Activated CD4-positive, alpha-beta memory T cell treated with anti-CD3 and anti-CD28 coated beads, Interleukin-2, amount 10 ng/mL, durations not matched to agents 7 days and 5 days (primary cell): Measurements from ENCODE around the gene SERINC5. TPM values are rescaled to one million over a fixed set of nuclear protein-coding genes. Genes with fewer than 3 reads are reported as not detected.

Source experiments
- CTCF ChIA-PET: fragments of 350-600 bp; sonication (Branson Sonifier 250); formaldehyde crosslinking; loops from one replicate; lab custom pipeline; 2021; ENCODE audit warnings: antibody characterized with exemption, inconsistent platforms; lab: Charles Lee
- POLR2A ChIA-PET: fragments of 350-600 bp; sonication (Branson Sonifier 250); formaldehyde crosslinking; loops from one replicate; lab custom pipeline; 2021; ENCODE audit warnings: antibody characterized with exemption; lab: Charles Lee
- DNase-seq: peaks from one replicate; pipeline ENCODE4 v3.0.0-alpha.2; 2020
- H3K27ac Mint-ChIP-seq: one replicate; pipeline ENCODE4 v1.8.0; 2021; ENCODE audit warnings: mild to moderate bottlenecking, mixed read lengths
- H3K27me3 Mint-ChIP-seq: one replicate; pipeline ENCODE4 v1.8.0; 2021; ENCODE audit warnings: mixed read lengths
- H3K36me3 Mint-ChIP-seq: one replicate; pipeline ENCODE4 v1.8.0; 2021; ENCODE audit warnings: low read depth, mixed read lengths
- H3K4me1 Mint-ChIP-seq: one replicate; pipeline ENCODE4 v1.8.0; 2021; ENCODE audit warnings: mixed read lengths
- H3K4me3 Mint-ChIP-seq: one replicate; pipeline ENCODE4 v1.8.0; 2021; ENCODE audit warnings: mild to moderate bottlenecking, mixed read lengths
- H3K9me3 Mint-ChIP-seq: one replicate; pipeline ENCODE4 v1.8.0; 2021; ENCODE audit warnings: mixed read lengths
- total RNA-seq, 2 experiments: library from RNA; stranded (reverse); gene quantifications; one replicate each; pipeline ENCODE4 v1.2.3, GENCODE V29; 2021

SERINC5 gene
- total RNA-seq, 2 experiments from 2014 or later, result 59.1 to 60.6 TPM

DNA sequence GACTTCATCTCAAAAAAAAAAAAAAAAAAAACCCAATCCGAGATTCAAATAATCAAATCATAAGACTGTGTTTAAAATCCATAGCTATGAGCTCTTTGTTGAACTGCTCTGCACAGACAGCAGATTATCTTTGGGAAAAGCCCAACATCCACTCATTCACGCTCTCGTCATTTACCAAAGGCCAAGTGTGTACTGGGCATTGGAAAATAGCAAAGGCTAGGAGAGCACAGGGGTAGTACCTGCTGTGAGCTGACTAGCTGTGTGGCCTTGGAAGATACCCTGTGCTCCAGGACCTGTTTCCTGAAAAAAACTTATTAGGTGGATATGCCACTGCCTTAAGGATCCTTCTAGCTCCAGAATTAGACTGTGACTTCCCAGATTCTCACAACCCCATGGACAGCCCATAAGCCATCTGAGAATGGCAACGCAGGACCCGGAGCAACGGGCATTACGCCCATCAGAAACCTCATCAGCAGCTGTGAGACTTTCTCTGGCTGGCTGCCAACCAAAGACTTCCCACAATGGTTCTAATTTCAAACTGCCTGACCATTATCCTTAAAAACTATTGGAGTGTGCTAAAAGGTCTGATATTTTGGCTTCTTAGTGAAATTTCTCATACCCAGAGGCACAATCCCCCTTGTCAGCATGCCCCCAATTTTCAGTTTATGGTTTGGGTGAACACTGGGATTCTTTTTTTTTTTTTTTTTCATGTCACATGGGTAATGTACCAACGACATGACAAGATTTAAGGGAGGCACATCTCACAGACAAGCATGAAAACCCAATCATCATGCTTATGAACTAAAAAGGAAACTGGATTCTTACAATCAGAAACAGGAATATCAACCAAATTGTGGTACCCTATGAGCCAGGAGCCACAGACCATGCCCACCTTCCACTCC is 16.8 kb downstream of the SERINC5 start:
- H3K4me3 Mint-ChIP-seq, result no peak overlapping the region
- peak overlapping the region; percentile 31 for H3K27ac Mint-ChIP-seq
- no peaks in the 10 kb centered on the region for H3K27me3 Mint-ChIP-seq
- CTCF ChIA-PET, result interaction anchor here (0.7 to 2.2 kb wide), 8 partner anchors 8 to 785 kb away, joined by 3 to 6 read pairs (median 4); no protein-coding TSS in a partner anchor
- peaks cover 54% of the 10 kb centered on the region for H3K4me1 Mint-ChIP-seq
- no peak for DNase-seq
- POLR2A ChIA-PET, result interaction anchor here (0.8 to 4.6 kb wide), 8 partner anchors 9 to 53 kb away, joined by 3 to 41 read pairs (median 4); partner anchors contain the start of gene SERINC5
- peaks cover 76% of the 10 kb centered on the region for H3K36me3 Mint-ChIP-seq
- H3K9me3 Mint-ChIP-seq, result peaks cover 30% of the 10 kb centered on the region

DNA sequence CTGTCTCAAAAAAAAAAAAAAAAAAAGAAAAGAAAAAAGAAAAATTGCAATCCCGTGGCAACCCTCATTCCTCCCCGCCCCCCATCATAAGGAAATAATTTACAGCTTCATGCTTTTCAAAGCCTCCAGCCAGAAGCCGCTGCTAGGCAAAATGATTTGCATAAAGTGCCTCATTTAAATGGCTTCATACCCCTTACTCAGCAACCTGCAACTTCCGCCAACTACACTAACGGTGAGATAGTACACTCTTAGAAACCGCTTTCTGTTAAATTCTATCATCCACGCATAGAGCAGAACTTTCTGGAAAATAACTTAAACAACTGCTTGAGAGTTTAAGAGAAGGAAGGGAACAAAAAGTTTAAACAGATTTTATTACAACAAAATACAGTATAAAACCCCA is 17.8 kb downstream of the SERINC5 start:
- peaks cover 54% of the 10 kb centered on the region for H3K4me1 Mint-ChIP-seq
- H3K4me3 Mint-ChIP-seq, result no peak overlapping the region
- no peaks in the 10 kb centered on the region for H3K27me3 Mint-ChIP-seq
- peaks cover 68% of the 10 kb centered on the region for H3K36me3 Mint-ChIP-seq
- DNase-seq, result no peak
- H3K9me3 Mint-ChIP-seq, result peaks cover 26% of the 10 kb centered on the region
- ChIA-PET POLR2A (interaction anchor here (1.0 to 4.6 kb wide), 6 partner anchors 10 to 52 kb away, joined by 3 to 41 read pairs (median 6); partner anchors contain the start of gene SERINC5), CTCF (interaction anchor here (1.1 to 2.2 kb wide), 4 partner anchors 9 to 122 kb away, joined by 3 to 6 read pairs (median 3); no protein-coding TSS in a partner anchor)
- peak overlapping the region; percentile 60 for H3K27ac Mint-ChIP-seq

DNA sequence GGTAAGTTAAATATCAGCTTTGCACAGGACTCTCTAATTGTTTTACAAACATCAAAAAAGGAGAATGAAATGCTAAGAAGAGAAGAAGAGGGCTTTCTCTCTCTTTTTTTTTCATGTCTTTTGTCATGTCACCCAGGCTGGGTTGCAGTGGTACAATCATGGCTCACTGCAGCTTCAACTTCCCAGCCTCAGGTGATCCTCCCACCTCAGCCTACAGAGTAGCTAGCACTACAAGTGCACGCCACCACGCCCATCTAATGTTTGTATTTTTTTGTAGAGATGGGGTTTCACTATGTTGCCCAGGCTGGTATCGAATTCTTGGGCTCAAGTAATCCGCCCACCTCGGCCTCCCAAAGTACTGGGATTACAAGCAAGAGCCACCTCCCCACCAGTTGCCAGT is 18.6 kb downstream of the SERINC5 start:
- no peak overlapping the region for H3K4me3 Mint-ChIP-seq
- DNase-seq, result no peak
- no peaks in the 10 kb centered on the region for H3K27me3 Mint-ChIP-seq
- H3K9me3 Mint-ChIP-seq, result peaks cover 21% of the 10 kb centered on the region
- peaks cover 57% of the 10 kb centered on the region for H3K4me1 Mint-ChIP-seq
- no peak overlapping the region for H3K27ac Mint-ChIP-seq
- CTCF ChIA-PET, result interaction anchor here (1.1 to 2.2 kb wide), 2 partner anchors 44 to 145 kb away, joined by 3 to 6 read pairs; no protein-coding TSS in a partner anchor
- H3K36me3 Mint-ChIP-seq, result peaks cover 64% of the 10 kb centered on the region
- POLR2A ChIA-PET, result interaction anchor here (1.1 to 4.6 kb wide), 3 partner anchors 11 to 19 kb away, joined by 3 to 41 read pairs (median 20); partner anchors contain the start of gene SERINC5

DNA sequence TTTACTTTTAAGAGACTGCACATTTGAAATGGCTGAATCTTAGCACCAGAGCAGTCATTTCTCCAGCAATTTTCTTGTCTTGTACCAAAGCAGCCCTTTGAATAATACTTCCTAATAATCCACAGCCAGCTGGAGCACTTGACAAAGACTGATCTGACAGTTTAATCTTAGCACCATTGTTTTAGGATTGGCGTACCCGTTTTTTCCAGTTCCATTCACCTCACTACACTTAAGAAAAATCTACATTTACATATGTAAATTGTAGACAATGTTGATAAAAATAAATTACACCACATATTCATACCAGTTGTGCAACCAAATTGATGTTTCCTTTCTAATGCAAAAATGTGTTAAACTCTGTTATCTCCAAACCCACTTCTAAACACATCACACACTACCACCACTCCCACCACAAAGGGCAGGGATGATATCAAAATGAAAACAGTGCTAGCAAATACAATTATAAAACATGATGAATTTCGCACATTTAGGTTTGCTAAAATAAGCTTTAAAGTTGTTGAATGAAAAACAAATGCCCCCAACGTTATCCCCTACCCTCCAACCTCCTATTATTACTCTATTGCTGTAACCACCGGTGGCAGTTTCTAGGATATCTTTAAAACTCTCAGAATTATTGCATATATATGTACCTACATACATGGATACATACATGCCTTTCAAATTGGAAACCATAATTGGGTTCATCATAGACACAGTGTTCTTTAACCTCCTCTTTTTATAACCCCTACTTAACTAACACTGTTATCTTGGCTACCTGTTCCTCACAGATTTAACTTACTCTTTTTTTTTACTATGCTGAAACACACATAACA is 21.5 kb downstream of the SERINC5 start:
- H3K27ac Mint-ChIP-seq, result no peak overlapping the region
- no peak overlapping the region for H3K4me3 Mint-ChIP-seq
- H3K9me3 Mint-ChIP-seq, result peaks cover 8% of the 10 kb centered on the region
- ChIA-PET POLR2A (interaction anchor here (0.9 kb wide), 1 partner anchor 29 kb away, joined by 3 read pairs; no protein-coding TSS in a partner anchor), CTCF (no interaction called here)
- no peak for DNase-seq
- H3K27me3 Mint-ChIP-seq, result no peaks in the 10 kb centered on the region
- H3K4me1 Mint-ChIP-seq, result peaks cover 63% of the 10 kb centered on the region
- H3K36me3 Mint-ChIP-seq, result peaks cover 50% of the 10 kb centered on the region

GRCh38 chr5:80231693-80232092 is 24.2 kb downstream of the SERINC5 start:
- POLR2A ChIA-PET, result interaction anchor here (2.2 kb wide), 1 partner anchor 23 kb away, joined by 9 read pairs; the partner anchor contains the start of gene SERINC5
- CTCF ChIA-PET, result interaction anchor here (0.7 kb wide), 1 partner anchor 138 kb away, joined by 4 read pairs; no protein-coding TSS in a partner anchor
- Mint-ChIP-seq H3K36me3 (peaks cover 33% of the 10 kb centered on the region), H3K27me3 (no peaks in the 10 kb centered on the region), H3K4me1 (peaks cover 50% of the 10 kb centered on the region), H3K27ac (no peak overlapping the region), H3K9me3 (peaks cover 5% of the 10 kb centered on the region), H3K4me3 (no peak overlapping the region)
- no peak for DNase-seq

- no peak for DNase-seq
- no peak overlapping the region for H3K27ac Mint-ChIP-seq
- peaks cover 52% of the 10 kb centered on the region for H3K4me1 Mint-ChIP-seq
Measured at GRCh38 chr5:80231243-80231642, 24.6 kb downstream of the SERINC5 start.

DNA sequence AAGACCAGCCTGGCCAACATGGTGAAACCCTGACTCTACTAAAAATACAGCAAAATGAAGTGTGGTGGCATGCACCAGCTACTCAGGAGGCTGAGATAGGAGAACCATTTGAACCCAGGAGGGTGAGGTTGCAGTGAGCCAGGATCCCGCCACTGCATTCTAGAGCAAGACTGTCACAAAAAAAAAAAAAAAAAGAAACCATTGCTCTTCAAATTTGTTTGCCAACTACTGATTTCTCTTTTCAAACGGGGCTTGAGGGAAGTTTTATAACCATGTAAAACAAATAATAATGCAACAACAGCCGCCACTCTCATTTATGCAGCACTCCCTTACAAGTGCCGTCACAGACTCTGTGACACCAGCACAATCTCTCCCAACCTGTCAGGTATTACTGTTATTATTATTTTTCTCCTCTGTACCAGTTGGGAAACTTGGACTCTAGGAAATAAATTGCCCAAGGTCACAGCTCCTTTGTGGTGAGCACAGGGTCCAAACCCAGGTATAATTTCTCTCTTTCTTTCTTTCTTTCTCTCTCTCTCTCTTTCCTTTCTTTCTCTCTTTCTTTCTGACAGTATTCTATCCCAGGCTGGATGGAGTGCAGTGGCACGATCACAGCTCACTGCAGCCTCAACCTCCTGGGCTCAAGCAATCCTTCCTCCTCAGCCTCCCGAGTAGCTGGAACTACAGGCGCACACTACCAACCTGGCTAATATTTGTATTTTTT is 25.4 kb downstream of the SERINC5 start:
- Mint-ChIP-seq H3K27me3 (no peaks in the 10 kb centered on the region), H3K4me1 (peaks cover 51% of the 10 kb centered on the region), H3K27ac (no peak overlapping the region), H3K4me3 (no peak overlapping the region), H3K36me3 (peaks cover 35% of the 10 kb centered on the region), H3K9me3 (no peaks in the 10 kb centered on the region)
- DNase-seq, result no peak
- CTCF ChIA-PET, result no interaction called here
- POLR2A ChIA-PET, result interaction anchor here (1.0 to 2.2 kb wide), 3 partner anchors 13 to 27 kb away, joined by 3 to 9 read pairs (median 3); partner anchors contain the start of gene SERINC5

More at GRCh38 chr5:80231243-80231642, 24.6 kb downstream of the SERINC5 start:
- Mint-ChIP-seq H3K36me3 (peaks cover 34% of the 10 kb centered on the region), H3K9me3 (peaks cover 4% of the 10 kb centered on the region), H3K27me3 (no peaks in the 10 kb centered on the region), H3K4me3 (no peak overlapping the region)
- POLR2A ChIA-PET, result interaction anchor here (1.0 to 2.2 kb wide), 2 partner anchors 24 to 26 kb away, joined by 3 to 9 read pairs; partner anchors contain the start of gene SERINC5
- CTCF ChIA-PET, result no interaction called here

DNA sequence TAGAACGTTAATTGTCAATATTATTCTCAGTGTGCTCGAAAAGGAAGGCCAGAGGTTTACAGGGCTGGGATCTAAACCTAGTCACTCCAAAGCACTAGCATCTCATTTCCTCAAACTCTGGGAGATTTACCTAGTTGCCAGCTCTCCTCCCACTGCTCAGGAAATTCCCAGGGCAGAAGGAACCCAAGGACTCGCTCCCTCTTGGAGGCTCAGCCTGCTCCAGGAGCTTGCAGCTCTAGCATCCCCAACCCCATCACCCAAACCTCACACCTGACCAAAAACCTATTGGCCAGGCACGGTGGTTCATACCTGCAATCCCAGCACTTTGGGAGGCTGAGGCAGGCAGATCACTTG is 26.0 kb downstream of the SERINC5 start:
- H3K4me1 Mint-ChIP-seq, result peaks cover 52% of the 10 kb centered on the region
- ChIA-PET POLR2A (interaction anchor here (1.2 to 2.2 kb wide), 2 partner anchors 13 to 25 kb away, joined by 3 to 9 read pairs; partner anchors contain the start of gene SERINC5), CTCF (no interaction called here)

DNA sequence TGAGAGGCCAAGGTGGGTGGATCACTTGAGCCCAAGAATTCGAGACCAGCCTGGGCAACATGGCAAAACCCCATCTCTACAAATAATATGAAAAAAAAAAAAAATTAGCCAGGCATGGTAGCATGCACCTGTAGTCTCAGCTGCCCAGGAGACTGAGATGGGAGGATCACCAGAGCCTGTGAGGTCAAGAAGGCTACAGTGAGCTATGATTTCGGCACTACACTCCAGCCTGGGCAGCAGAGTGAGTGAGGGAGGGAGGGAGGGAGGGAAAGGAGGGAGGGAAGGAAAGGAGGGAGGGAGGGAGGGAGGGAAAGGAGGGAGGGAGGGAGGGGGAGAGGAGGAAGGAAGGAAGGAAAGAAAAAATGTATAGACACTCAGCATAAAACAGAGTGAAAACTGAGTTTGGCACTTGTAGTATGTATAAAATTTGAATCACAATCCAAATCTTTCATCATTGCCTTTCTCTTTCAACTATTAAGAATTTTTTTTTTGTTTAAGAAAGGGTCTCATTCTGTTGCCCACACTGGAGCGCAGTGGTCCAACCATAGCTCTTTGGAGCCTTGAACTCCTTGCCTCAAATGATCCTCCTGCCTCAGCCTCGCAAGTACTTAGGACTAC is 27.8 kb downstream of the SERINC5 start:
- peaks cover 35% of the 10 kb centered on the region for H3K36me3 Mint-ChIP-seq
- H3K4me1 Mint-ChIP-seq, result peaks cover 42% of the 10 kb centered on the region
- no peak for DNase-seq
- CTCF ChIA-PET, result no interaction called here
- H3K27ac Mint-ChIP-seq, result no peak overlapping the region
- H3K9me3 Mint-ChIP-seq, result no peaks in the 10 kb centered on the region
- POLR2A ChIA-PET, result interaction anchor here (1.1 to 1.6 kb wide), 2 partner anchors 26 to 29 kb away, joined by 5 read pairs; partner anchors contain the start of gene SERINC5
- H3K27me3 Mint-ChIP-seq, result no peaks in the 10 kb centered on the region
- no peak overlapping the region for H3K4me3 Mint-ChIP-seq

More for the DNA sequence above, 26.0 kb downstream of the SERINC5 start:
- no peak for DNase-seq
- H3K27ac Mint-ChIP-seq, result no peak overlapping the region
- no peaks in the 10 kb centered on the region for H3K9me3 Mint-ChIP-seq
- no peaks in the 10 kb centered on the region for H3K27me3 Mint-ChIP-seq
- peaks cover 36% of the 10 kb centered on the region for H3K36me3 Mint-ChIP-seq
- no peak overlapping the region for H3K4me3 Mint-ChIP-seq

GRCh38 chr5:80225934-80226326 is 29.9 kb downstream of the SERINC5 start:
- Mint-ChIP-seq H3K27me3 (no peaks in the 10 kb centered on the region), H3K9me3 (no peaks in the 10 kb centered on the region), H3K36me3 (peaks cover 33% of the 10 kb centered on the region), H3K27ac (no peak overlapping the region), H3K4me3 (no peak overlapping the region), H3K4me1 (peaks cover 39% of the 10 kb centered on the region)
- ChIA-PET CTCF (no interaction called here), POLR2A (no interaction called here)
- no peak for DNase-seq

GRCh38 chr5:80225189-80225933 is 30.5 kb downstream of the SERINC5 start:
- H3K9me3 Mint-ChIP-seq, result no peaks in the 10 kb centered on the region
- H3K4me3 Mint-ChIP-seq, result no peak overlapping the region
- H3K4me1 Mint-ChIP-seq, result peaks cover 38% of the 10 kb centered on the region
- H3K27me3 Mint-ChIP-seq, result no peaks in the 10 kb centered on the region
- H3K27ac Mint-ChIP-seq, result no peak overlapping the region
- POLR2A ChIA-PET, result interaction anchor here (1.4 kb wide), 1 partner anchor 14 kb away, joined by 5 read pairs; no protein-coding TSS in a partner anchor
- peaks cover 27% of the 10 kb centered on the region for H3K36me3 Mint-ChIP-seq
- DNase-seq, result no peak
- CTCF ChIA-PET, result no interaction called here
